H1 (cell line): ENCODE data around the gene GOLGA7B. TPM values are rescaled to one million over a fixed set of nuclear protein-coding genes. Genes with fewer than 3 reads are reported as not detected.

Experiments
- CTCF ChIA-PET: fragments of 300-600 bp; sonication (Branson Sonifier 250); formaldehyde crosslinking; loops from one replicate; lab custom pipeline; 2021; ENCODE audit not compliant: partially characterized antibody; lab: Charles Lee
- POLR2A ChIA-PET: fragments of 300-600 bp; sonication (Branson Sonifier 250); formaldehyde crosslinking; loops from one replicate; lab custom pipeline; 2021; ENCODE audit warnings: inconsistent platforms; ENCODE audit not compliant: partially characterized antibody; lab: Charles Lee
- DNase-seq, 2 experiments: peaks; one replicate each; pipeline versions ENCODE4 v3.0.0 to v3.0.0-alpha.2; 2010 to 2022; ENCODE audit warnings: low spot score in 2 of 2, low read depth in 1 of 2, mixed read lengths in 1 of 2
- FAIRE-seq: peaks from 2 replicates; lab custom pipeline; 2011; peaks lifted over from hg19 to GRCh38; lab: Jason Lieb, UNC
- H2AFZ ChIP-seq: 2 replicates; pipeline ENCODE4 v1.8.1; 2012; ENCODE audit warnings: low read length, inconsistent platforms
- H2AK5ac ChIP-seq: 2 replicates; pipeline ENCODE4 v1.6.1; 2013; ENCODE audit warnings: low read depth, low read length
- H2BK120ac ChIP-seq: replicated peaks from 2 replicates; pipeline ENCODE3; 2013; ENCODE audit warnings: low read depth, low read length, inconsistent platforms
- H2BK12ac ChIP-seq: 2 replicates; pipeline ENCODE4 v1.6.1; 2013; ENCODE audit warnings: low read depth, low read length
- H2BK15ac ChIP-seq: 2 replicates; pipeline ENCODE4 v1.6.1; 2013; ENCODE audit warnings: low read length
- H2BK20ac ChIP-seq: 2 replicates; pipeline ENCODE4 v1.6.1; 2013; ENCODE audit warnings: low read length
- H2BK5ac ChIP-seq: 2 replicates; pipeline ENCODE4 v1.6.1; 2013; ENCODE audit warnings: low read depth, low read length
- H3K14ac ChIP-seq: 2 replicates; pipeline ENCODE4 v1.6.1; 2013; ENCODE audit warnings: inconsistent platforms; ENCODE audit not compliant: insufficient read length
- H3K18ac ChIP-seq: 2 replicates; pipeline ENCODE4 v1.6.1; 2013; ENCODE audit warnings: low read length; ENCODE audit errors: extremely low read depth
- H3K23ac ChIP-seq: 2 replicates; pipeline ENCODE4 v1.6.1; 2013; ENCODE audit warnings: inconsistent platforms; ENCODE audit not compliant: insufficient read length
- H3K23me2 ChIP-seq: 2 replicates; pipeline ENCODE4 v1.6.1; 2013; ENCODE audit warnings: low read depth, low read length
- H3K27ac ChIP-seq: 2 replicates; pipeline ENCODE4 v1.6.1; 2011; ENCODE audit warnings: low read depth, low read length, inconsistent platforms
- H3K27me3 ChIP-seq, 4 experiments: replicated peaks in 1 of 4; 1 replicate in 1 of 4; 2 replicates in 3 of 4; pipeline versions ENCODE4 v1.6.1 to v1.8.1; 2011 to 2013; ENCODE audit warnings: low read length in 3 of 4, mild to moderate bottlenecking in 3 of 4, inconsistent platforms in 2 of 4, mixed read lengths in 2 of 4, moderate library complexity in 1 of 4; ENCODE audit not compliant: control insufficient read depth in 3 of 4, insufficient read depth in 3 of 4; ENCODE audit errors: extremely low read depth in 1 of 4
- H3K36me3 ChIP-seq, 4 experiments: 2 replicates each; pipeline versions ENCODE4 v1.6.1 to v1.8.1; 2011 to 2013; ENCODE audit warnings: mild to moderate bottlenecking in 4 of 4, low read length in 3 of 4, moderate library complexity in 2 of 4, control low read depth in 1 of 4, inconsistent platforms in 1 of 4; ENCODE audit not compliant: insufficient read depth in 4 of 4, control insufficient read depth in 2 of 4
- H3K4ac ChIP-seq: replicated peaks from 2 replicates; pipeline ENCODE3; 2013; ENCODE audit warnings: low read length, low read depth, mixed read lengths, inconsistent platforms; ENCODE audit not compliant: insufficient read length
- H3K4me1 ChIP-seq, 4 experiments: replicated peaks in 1 of 4; 1 replicate in 1 of 4; 2 replicates in 3 of 4; pipeline versions ENCODE4 v1.6.1 to v1.8.1; 2011 to 2013; ENCODE audit warnings: low read length in 3 of 4, inconsistent platforms in 2 of 4, mixed read lengths in 1 of 4; ENCODE audit not compliant: insufficient read depth in 4 of 4, control insufficient read depth in 3 of 4
- H3K4me2 ChIP-seq, 2 experiments: 2 replicates each; pipeline versions ENCODE4 v1.6.1 to v1.8.1; 2011 to 2013; ENCODE audit warnings: low read depth in 2 of 2, low read length in 2 of 2, control low read depth in 1 of 2, inconsistent platforms in 1 of 2, mild to moderate bottlenecking in 1 of 2; ENCODE audit not compliant: insufficient read depth in 1 of 2
- H3K4me3 ChIP-seq, 4 experiments: fragments of 200-600, 300-600 bp in 1 of 4; sonication (generic), shearing (Covaris generic), sonication (Bioruptor Twin) in 1 of 4; 2 replicates each; pipeline versions ENCODE4 v1.5.1 to v1.8.1; 2011 to 2016; ENCODE audit warnings: low read length in 4 of 4, low read depth in 3 of 4, control low read depth in 2 of 4, inconsistent platforms in 2 of 4, mild to moderate bottlenecking in 2 of 4, mixed read lengths in 1 of 4, moderate library complexity in 1 of 4; ENCODE audit not compliant: insufficient read depth in 2 of 4; ENCODE audit errors: extremely low read depth in 1 of 4
- H3K56ac ChIP-seq: replicated peaks from 2 replicates; pipeline ENCODE3; 2013; ENCODE audit warnings: low read depth, mild to moderate bottlenecking, mixed read lengths, low read length, inconsistent platforms; ENCODE audit not compliant: insufficient read length
- H3K79me1 ChIP-seq: 2 replicates; pipeline ENCODE4 v1.6.1; 2013; ENCODE audit warnings: low read depth, low read length, control low read depth
- H3K79me2 ChIP-seq, 2 experiments: 2 replicates each; pipeline versions ENCODE4 v1.6.1 to v1.8.1; 2012 to 2013; ENCODE audit warnings: low read length in 2 of 2, mild to moderate bottlenecking in 2 of 2, inconsistent platforms in 1 of 2; ENCODE audit not compliant: insufficient read depth in 2 of 2, control insufficient read depth in 1 of 2
- H3K9ac ChIP-seq, 4 experiments: replicated peaks in 1 of 4; 1 replicate in 1 of 4; 2 replicates in 3 of 4; pipeline versions ENCODE4 v1.6.1 to v1.8.1; 2011 to 2013; ENCODE audit warnings: low read depth in 3 of 4, low read length in 3 of 4, control low read depth in 2 of 4, mild to moderate bottlenecking in 2 of 4, moderate library complexity in 2 of 4, inconsistent platforms in 1 of 4; ENCODE audit errors: extremely low read depth in 1 of 4
- H3K9me3 ChIP-seq, 2 experiments: 2 replicates each; pipeline versions ENCODE4 v1.6.1 to v1.8.1; 2012 to 2013; ENCODE audit warnings: mild to moderate bottlenecking in 2 of 2, moderate library complexity in 2 of 2, control low read depth in 1 of 2, inconsistent platforms in 1 of 2, low read depth in 1 of 2, low read length in 1 of 2, mixed read lengths in 1 of 2; ENCODE audit not compliant: insufficient read depth in 2 of 2
- H4K20me1 ChIP-seq, 2 experiments: replicated peaks in 1 of 2; 2 replicates each; pipeline versions ENCODE3 to v1.8.1; 2011 to 2013; ENCODE audit warnings: inconsistent platforms in 2 of 2, low read length in 2 of 2, mild to moderate bottlenecking in 1 of 2; ENCODE audit not compliant: insufficient read depth in 2 of 2, control insufficient read depth in 1 of 2
- H4K5ac ChIP-seq: 2 replicates; pipeline ENCODE4 v1.6.1; 2013; ENCODE audit warnings: low read length, low read depth, mixed read lengths, inconsistent platforms; ENCODE audit not compliant: insufficient read length
- H4K8ac ChIP-seq: 2 replicates; pipeline ENCODE4 v1.8.0; 2013; ENCODE audit warnings: mild to moderate bottlenecking, moderate library complexity, low read length, inconsistent platforms; ENCODE audit not compliant: insufficient read depth; ENCODE audit errors: extremely low read depth
- H4K91ac ChIP-seq: replicated peaks from 2 replicates; pipeline ENCODE3; 2013; ENCODE audit warnings: low read length, mixed read lengths, inconsistent platforms; ENCODE audit not compliant: insufficient read length
- KDM4A ChIP-seq: IDR thresholded peaks from one replicate; pipeline ENCODE4 v1.7.1; 2012; ENCODE audit warnings: low read depth, mild to moderate bottlenecking, moderate library complexity, low read length, inconsistent platforms; ENCODE audit not compliant: severe bottlenecking
- TEAD4 ChIP-seq: IDR thresholded peaks from 2 replicates; pipeline ENCODE4 v1.6.1; 2012; ENCODE audit warnings: low read depth, low read length, inconsistent platforms, mixed read lengths
- WGBS, 2 experiments: shearing (Covaris generic) in 1 of 2; methylation state at CpG; one replicate each; pipeline versions ENCODE4 v1.1.6 to v1.1.7; 2013 to 2015; ENCODE audit warnings: low lambda C conversion rate in 2 of 2, mixed read lengths in 2 of 2, inconsistent platforms in 1 of 2, low coverage in 1 of 2, missing lambda C conversion rate in 1 of 2; ENCODE audit not compliant: insufficient replicate concordance in 2 of 2, insufficient coverage in 1 of 2, insufficient read length in 1 of 2; ENCODE audit errors: extremely low coverage in 1 of 2, missing lambda C conversion rate in 1 of 2; 5-methylcytosine and 5-hydroxymethylcytosine counted together
- polyA plus RNA-seq, 7 experiments: library from polyadenylated mRNA; depleted of rRNA in 3 of 7; stranded (reverse) in 5 of 7; unstranded in 2 of 7; fragments of >200 nt in 5 of 7; fragments of 200-250 nt in 2 of 7; gene quantifications; 1 replicate in 5 of 7; 2 replicates in 1 of 7; 4 replicates in 1 of 7; pipeline versions ENCODE4 v1.2.1 to v1.2.3, GENCODE V29; 2011 to 2013; ENCODE audit warnings: missing spikeins in 2 of 7, mixed read lengths in 2 of 7
- total RNA-seq: library from RNA; stranded (reverse); fragmentation: NEBNext Ultra II Directional; extraction: Animal tissue kit (Norgen Biotek cat#: 25700); gene quantifications from 2 replicates; pipeline ENCODE4 v1.2.1, GENCODE V29; 2021

Gene GOLGA7B
- total and polyA plus RNA-seq, 2 of the 8 experiments (the other 6 are each of a cell fraction or from before 2014, with no cell fraction given) = 0.04 to 0.14 TPM

DNA sequence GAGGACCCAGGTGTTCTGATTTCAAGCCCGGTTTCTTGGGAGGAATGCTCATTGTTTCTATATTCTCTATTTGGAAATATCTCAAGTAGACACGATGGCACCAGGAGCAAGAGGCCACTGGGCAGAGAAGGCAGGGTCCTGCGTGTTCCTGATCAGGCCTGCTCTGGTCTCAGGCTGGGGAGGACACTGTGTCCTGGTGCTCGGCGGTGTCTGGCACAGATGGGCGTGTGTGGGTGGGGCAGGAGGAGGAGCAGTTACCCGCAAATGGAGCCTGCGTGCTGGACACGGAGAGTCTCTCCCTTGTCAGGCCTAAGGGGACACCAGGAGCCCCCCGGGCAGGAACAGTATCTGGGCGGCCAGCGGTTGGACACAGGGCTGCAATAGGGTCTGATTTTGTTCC, 25.9 kb upstream of the GOLGA7B start:
- peak overlapping the region; percentile 11 for H4K8ac ChIP-seq
- H3K18ac ChIP-seq = no peak overlapping the region
- no peak overlapping the region for H3K23ac ChIP-seq
- H2BK20ac ChIP-seq = no peak overlapping the region
- no peak overlapping the region for H3K27ac ChIP-seq
- H3K4me3 ChIP-seq = no peak overlapping the region
- peaks cover 0 to 11% (median 6%) of the 10 kb centered on the region in 4 experiments; a peak in 4 of 7 replicates for H3K4me1 ChIP-seq
- H3K56ac ChIP-seq = no peak overlapping the region
- H3K79me1 ChIP-seq = no peaks in the 10 kb centered on the region; the same call in 1 of the 2 replicates
- H2BK12ac ChIP-seq = no peak overlapping the region
- no peaks in the 10 kb centered on the region for H3K9me3 ChIP-seq
- H3K23me2 ChIP-seq = no peaks in the 10 kb centered on the region
- no peaks in the 10 kb centered on the region for H3K27me3 ChIP-seq
- H2AFZ ChIP-seq = no peak overlapping the region
- ChIA-PET POLR2A (no interaction called here), CTCF (interaction anchor here (0.9 to 1.3 kb wide), 3 partner anchors 28 to 88 kb away, joined by 3 to 6 read pairs (median 3); no protein-coding TSS in a partner anchor)
- no peaks in the 10 kb centered on the region for H3K79me2 ChIP-seq
- DNase-seq (no peak), FAIRE-seq (no peak)
- H3K4ac ChIP-seq = no peak overlapping the region
- H4K20me1 ChIP-seq = no peaks in the 10 kb centered on the region
- H3K9ac ChIP-seq = no peak overlapping the region
- no peak overlapping the region for H2BK5ac ChIP-seq
- H4K5ac ChIP-seq = no peak overlapping the region
- no peaks in the 10 kb centered on the region for H3K36me3 ChIP-seq
- no peak overlapping the region for H2BK120ac ChIP-seq
- TF ChIP-seq KDM4A (no peak), TEAD4 (no peak)
- 81% methylated on average over 12 of the region's 12 CpGs; no CpG with 5 or more reads in 1 of the 2 experiments for WGBS, 2 experiments
- no peak overlapping the region for H2BK15ac ChIP-seq
- no peak overlapping the region for H3K14ac ChIP-seq
- no peak overlapping the region for H3K4me2 ChIP-seq
- H2AK5ac ChIP-seq = no peak overlapping the region
- H4K91ac ChIP-seq = no peak overlapping the region
